Measurements from ENCODE around the gene ZDHHC14.
A peak's percentile ranks its signal among the peaks of the same experiment; 100 is the strongest.
"Not testable (repeated sequence)": the region's sequence is repeated elsewhere in the genome, so short reads cannot be mapped to it uniquely, and the experiment has no call there.

Gene ZDHHC14

GRCh38 chr6:157462956-157463742, 82.2 kb downstream of the ZDHHC14 start:
- DNase-seq (ENCODE audit: low read depth) = peak; percentile 14
- no peak for TF ChIP-seq CTCF (IDR thresholded peaks at IDR 0.05; ENCODE audit: insufficient read depth, low read depth, low read length, missing control alignments)
- no peak overlapping the region for H3K4me3 ChIP-seq (ENCODE audit: low read depth, low read length)

GRCh38 chr6:157463743-157464135, 82.7 kb downstream of the ZDHHC14 start:
- DNase-seq (ENCODE audit: low read depth); H3K4me3 ChIP-seq (ENCODE audit: low read depth, low read length): not testable (repeated sequence)

- peak; percentile 89 for DNase-seq (ENCODE audit: low read depth)
- TF ChIP-seq CTCF (IDR thresholded peaks at IDR 0.05; ENCODE audit: insufficient read depth, low read depth, low read length, missing control alignments) = no peak
- peak overlapping the region; percentile 39 for H3K4me3 ChIP-seq (ENCODE audit: low read depth, low read length)
These were observed 83.9 kb downstream of the ZDHHC14 start for GRCh38 chr6:157464653-157465535.

GRCh38 chr6:157466342-157466648, 85.3 kb downstream of the ZDHHC14 start:
- no peak for TF ChIP-seq CTCF (IDR thresholded peaks at IDR 0.05; ENCODE audit: insufficient read depth, low read depth, low read length, missing control alignments)
- DNase-seq (ENCODE audit: low read depth) = no peak
- no peak overlapping the region for H3K4me3 ChIP-seq (ENCODE audit: low read depth, low read length)

- not testable (repeated sequence) for DNase-seq (ENCODE audit: low read depth); H3K4me3 ChIP-seq (ENCODE audit: low read depth, low read length)
These were observed 86.3 kb downstream of the ZDHHC14 start for GRCh38 chr6:157467339-157467738.

- DNase-seq (ENCODE audit: low read depth) = no peak
- no peak for TF ChIP-seq CTCF (IDR thresholded peaks at IDR 0.05; ENCODE audit: insufficient read depth, low read depth, low read length, missing control alignments)
- no peak overlapping the region for H3K4me3 ChIP-seq (ENCODE audit: low read depth, low read length)
These were observed 87.1 kb downstream of the ZDHHC14 start for GRCh38 chr6:157468054-157468453.

GRCh38 chr6:157468574-157468973, 87.6 kb downstream of the ZDHHC14 start:
- no peak for TF ChIP-seq CTCF (IDR thresholded peaks at IDR 0.05; ENCODE audit: insufficient read depth, low read depth, low read length, missing control alignments)
- no peak overlapping the region for H3K4me3 ChIP-seq (ENCODE audit: low read depth, low read length)
- no peak for DNase-seq (ENCODE audit: low read depth)

All from GM12865 (cell line).